ENCODE data around the gene SPACA4. TPM values are rescaled to one million over a fixed set of nuclear protein-coding genes. Genes with fewer than 3 reads are reported as not detected.

The SPACA4 gene
- total and polyA plus RNA-seq, 9 of the 15 experiments (the other 6 are each of a cell fraction or from before 2014, with no cell fraction given), result not detected

DNA sequence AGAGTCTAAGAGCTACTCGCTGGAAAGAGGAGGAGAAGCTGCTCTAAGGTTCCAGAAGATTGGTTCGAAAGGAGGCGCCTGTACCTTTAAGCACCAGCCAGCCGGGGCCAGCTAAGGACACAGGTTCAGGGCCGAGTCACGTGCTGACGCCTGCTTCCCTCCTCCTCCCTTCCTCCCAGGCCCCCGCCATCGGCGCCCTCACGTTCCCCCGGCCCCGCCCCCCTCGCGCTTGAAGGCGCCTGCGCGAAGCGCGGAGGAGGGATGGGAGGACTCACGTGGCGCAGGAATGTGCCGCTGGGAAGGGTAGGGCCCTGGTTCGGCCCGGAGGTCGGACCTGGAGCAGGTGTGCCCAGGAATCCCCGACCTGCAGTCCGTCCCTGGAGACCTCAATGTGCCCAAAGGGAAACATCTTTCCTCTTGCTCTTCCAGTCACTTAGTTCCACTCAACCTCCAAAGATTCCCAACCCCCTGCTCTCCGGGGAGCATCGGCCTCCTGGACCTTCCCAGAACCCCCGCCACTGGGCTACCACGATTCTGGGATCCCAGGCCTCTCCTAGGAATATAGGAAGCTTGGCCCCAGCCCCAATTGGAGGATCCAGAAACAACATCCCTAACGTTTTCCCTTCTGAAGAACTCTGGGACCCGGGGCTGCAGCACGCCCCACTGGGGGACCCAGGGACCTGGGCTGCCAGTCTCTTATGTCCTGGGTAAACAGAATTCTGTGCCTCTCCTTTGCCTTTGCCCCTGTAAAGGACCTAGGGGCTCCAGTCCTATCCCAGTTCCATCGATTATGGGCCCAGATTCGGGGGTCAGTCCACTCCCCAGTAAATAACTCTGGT, 28.1 kb downstream of the SPACA4 start (continued):
- TF ChIP-seq FOXK1 (CRISPR knock-in tag; IDR thresholded peaks at IDR 0.05; ENCODE audit: borderline replicate concordance), result no peak
- TF ChIP-seq, protein P1, sequence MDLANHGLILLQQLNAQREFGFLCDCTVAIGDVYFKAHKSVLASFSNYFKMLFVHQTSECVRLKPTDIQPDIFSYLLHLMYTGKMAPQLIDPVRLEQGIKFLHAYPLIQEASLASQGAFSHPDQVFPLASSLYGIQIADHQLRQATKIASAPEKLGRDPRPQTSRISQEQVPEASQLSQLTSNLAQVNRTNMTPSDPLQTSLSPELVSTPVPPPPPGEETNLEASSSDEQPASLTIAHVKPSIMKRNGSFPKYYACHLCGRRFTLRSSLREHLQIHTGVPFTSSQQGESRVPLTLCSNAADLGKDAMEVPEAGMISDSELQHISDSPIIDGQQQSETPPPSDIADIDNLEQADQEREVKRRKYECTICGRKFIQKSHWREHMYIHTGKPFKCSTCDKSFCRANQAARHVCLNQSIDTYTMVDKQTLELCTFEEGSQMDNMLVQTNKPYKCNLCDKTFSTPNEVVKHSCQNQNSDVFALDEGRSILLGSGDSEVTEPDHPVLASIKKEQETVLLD (IDR thresholded peaks at IDR 0.05), result no peak; the same call in 1 of the 2 replicates
- TF ChIP-seq SRSF9 (IDR thresholded peaks at IDR 0.05; ENCODE audit: borderline replicate concordance, low read depth, low read length), result no peak

DNA sequence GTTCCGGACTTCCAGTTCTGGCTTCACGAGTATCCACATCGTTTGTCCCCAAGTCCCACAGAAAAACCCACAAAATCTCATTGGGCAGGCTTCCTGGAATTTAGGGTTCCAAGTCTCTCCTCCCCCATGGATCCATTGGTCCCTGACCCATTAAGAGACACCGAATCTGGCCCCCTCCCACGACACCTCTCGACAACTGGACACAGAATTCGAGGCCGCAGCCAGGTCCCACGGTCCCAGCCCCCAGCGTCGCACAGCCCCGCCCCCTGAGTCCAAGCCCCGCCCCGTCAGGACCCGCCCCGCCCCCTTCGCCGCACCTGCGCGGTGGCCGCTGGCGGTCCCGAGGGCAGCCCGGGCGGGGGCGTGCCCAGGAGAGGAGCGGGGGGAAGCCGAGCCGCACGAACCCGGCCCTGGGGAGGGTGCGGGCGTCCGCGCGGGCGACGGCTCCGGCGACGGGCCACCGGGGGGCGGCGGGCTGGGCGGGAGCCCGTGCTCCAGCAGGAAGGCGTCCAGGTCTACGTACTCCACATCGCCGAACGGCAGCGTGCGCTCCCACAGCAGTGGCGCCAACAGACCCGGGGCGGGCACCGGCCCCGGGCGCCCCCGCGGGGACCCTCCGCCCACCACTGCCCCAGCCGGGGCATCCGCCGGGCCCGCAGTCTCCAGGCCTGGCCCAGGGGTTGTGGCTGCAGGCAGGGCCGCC, 28.9 kb downstream of the SPACA4 start:
- POLR2A ChIA-PET, result no interaction called here
- H3K4me3 ChIP-seq, result peak overlapping the region; percentile 51
- no peaks in the 10 kb centered on the region; the same call in 2 of the 3 replicates for H3K36me3 ChIP-seq (ENCODE audit: control insufficient read depth, insufficient read depth, low read length)
- intact Hi-C loops (cut with micrococcal nuclease) (no loop called here), in situ Hi-C loops (cut with MboI) (no loop called here)
- CTCF ChIA-PET (ENCODE audit: low intra/inter-chr PET ratio), result interaction anchor here (0.7 kb wide), 1 partner anchor 128 kb away, joined by 4 read pairs; no protein-coding TSS in a partner anchor
- BruUV-seq (replicated peaks), result no TSS peak
- peaks cover 27% of the 10 kb centered on the region; the same call in 2 of the 3 replicates for H3K79me2 ChIP-seq (ENCODE audit: control insufficient read depth, insufficient read depth, low read length)
- H2AFZ ChIP-seq (ENCODE audit: low read depth, low read length), result peak overlapping the region; percentile 77
- ATAC-seq (peak; percentile 28), FAIRE-seq (no peak), DNase-seq (ENCODE audit: extremely low read depth in 1 of 4, low spot score in 3 of 4) (peak; percentile 80 to 92 (median 88))
- H3K4me1 ChIP-seq (replicated peaks in 1 of 2; ENCODE audit: control insufficient read depth in 2 of 2, insufficient read depth in 2 of 2, low read length in 2 of 2), result peaks cover 44 to 82% of the 10 kb centered on the region in 2 experiments
- under 1% methylated on average over 31 of the region's 67 CpGs for WGBS (ENCODE audit: insufficient coverage, low coverage, missing lambda C conversion rate)
- H3K27me3 ChIP-seq (ENCODE audit: control insufficient read depth in 2 of 2, insufficient read depth in 2 of 2, low read length in 2 of 2), result no peaks in the 10 kb centered on the region
- H3K4me2 ChIP-seq (ENCODE audit: insufficient read depth, low read length), result peak overlapping the region; percentile 88
- peaks cover 4% of the 10 kb centered on the region for H3K9me1 ChIP-seq (ENCODE audit: control insufficient read depth, insufficient read depth, low read length)
- H3K27ac ChIP-seq (ENCODE audit: extremely low read depth, low read depth, low read length), result peak overlapping the region; percentile 88
- H3K9me3 ChIP-seq (replicated peaks; ENCODE audit: control insufficient read depth, insufficient read depth, low read depth, low read length), result no peaks in the 10 kb centered on the region
- 0 out of 2 replicates have a peak, but pooled peaks cover 4% of the 10 kb centered on the region for H4K20me1 ChIP-seq (replicated peaks; ENCODE audit: control insufficient read depth, insufficient read depth, low read length)
- peak overlapping the region; percentile 79 to 90 for H3K9ac ChIP-seq (ENCODE audit: insufficient read depth in 1 of 2, low read depth in 2 of 2, low read length in 2 of 2)
- TF ChIP-seq ZNF75A (CRISPR knock-in tag; IDR thresholded peaks at IDR 0.05), result no peak
- TF ChIP-seq, protein P2, sequence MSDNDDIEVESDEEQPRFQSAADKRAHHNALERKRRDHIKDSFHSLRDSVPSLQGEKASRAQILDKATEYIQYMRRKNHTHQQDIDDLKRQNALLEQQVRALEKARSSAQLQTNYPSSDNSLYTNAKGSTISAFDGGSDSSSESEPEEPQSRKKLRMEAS (CRISPR knock-in tag; IDR thresholded peaks at IDR 0.05), result no peak
- no peak for TF ChIP-seq POLR2AphosphoS2 (IDR thresholded peaks at IDR 0.05; ENCODE audit: low read length)
- TF ChIP-seq NBN (IDR thresholded peaks at IDR 0.05; ENCODE audit: low read depth), result no peak
- no peak; the same call in none of the 2 replicates for TF ChIP-seq POLR2A (conservative IDR thresholded peaks at IDR 0.05)
- TF ChIP-seq, protein P3, sequence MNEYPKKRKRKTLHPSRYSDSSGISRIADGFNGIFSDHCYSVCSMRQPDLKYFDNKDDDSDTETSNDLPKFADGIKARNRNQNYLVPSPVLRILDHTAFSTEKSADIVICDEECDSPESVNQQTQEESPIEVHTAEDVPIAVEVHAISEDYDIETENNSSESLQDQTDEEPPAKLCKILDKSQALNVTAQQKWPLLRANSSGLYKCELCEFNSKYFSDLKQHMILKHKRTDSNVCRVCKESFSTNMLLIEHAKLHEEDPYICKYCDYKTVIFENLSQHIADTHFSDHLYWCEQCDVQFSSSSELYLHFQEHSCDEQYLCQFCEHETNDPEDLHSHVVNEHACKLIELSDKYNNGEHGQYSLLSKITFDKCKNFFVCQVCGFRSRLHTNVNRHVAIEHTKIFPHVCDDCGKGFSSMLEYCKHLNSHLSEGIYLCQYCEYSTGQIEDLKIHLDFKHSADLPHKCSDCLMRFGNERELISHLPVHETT (CRISPR knock-in tag; conservative IDR thresholded peaks at IDR 0.05 in 1 of 2, IDR thresholded peaks at IDR 0.05 in 1 of 2), result peak in 1 of 2 experiments; percentile 42; a peak in 1 of 4 replicates
- TF ChIP-seq ARID2 (IDR thresholded peaks at IDR 0.05), result no peak
- TF ChIP-seq POLR2G (IDR thresholded peaks at IDR 0.05; ENCODE audit: low read depth, low read length), result peak; percentile 69
- TF ChIP-seq ZNF696 (CRISPR knock-in tag; conservative IDR thresholded peaks at IDR 0.05), result no peak
- peak; percentile 48; the same call in 1 of the 2 replicates for TF ChIP-seq ZBTB7A (IDR thresholded peaks at IDR 0.05; ENCODE audit: borderline replicate concordance, control insufficient read depth, low read depth, low read length)
- TF ChIP-seq TCFL5 (CRISPR knock-in tag; conservative IDR thresholded peaks at IDR 0.05), result no peak
